H9 (cell line): ENCODE measurements around the gene CAMK1G. TPM values are rescaled to one million over a fixed set of nuclear protein-coding genes. Genes with fewer than 3 reads are reported as not detected.

ENCODE experiments used
- DNase-seq: peaks from one replicate; pipeline ENCODE4 v3.0.0-alpha.2; 2017
- H2AFZ ChIP-seq: one replicate; pipeline ENCODE4 v1.6.1; 2013; ENCODE audit warnings: mild to moderate bottlenecking, low read length, control low read depth, moderate library complexity
- H2AK5ac ChIP-seq: 2 replicates; pipeline ENCODE4 v1.6.1; 2013; ENCODE audit warnings: low read length, control low read depth, mixed read lengths; ENCODE audit not compliant: insufficient read length
- H2BK120ac ChIP-seq: one replicate; pipeline ENCODE4 v1.6.1; 2013; ENCODE audit warnings: low read depth, mild to moderate bottlenecking, low read length, control low read depth, inconsistent platforms; ENCODE audit not compliant: poor library complexity, severe bottlenecking
- H2BK12ac ChIP-seq: 2 replicates; pipeline ENCODE4 v1.6.1; 2013; ENCODE audit warnings: low read length, control low read depth, mixed read lengths, low read depth; ENCODE audit not compliant: insufficient read length
- H2BK15ac ChIP-seq: 2 replicates; pipeline ENCODE4 v1.6.1; 2013; ENCODE audit warnings: low read depth, low read length, control low read depth
- H2BK20ac ChIP-seq: one replicate; pipeline ENCODE4 v1.6.1; 2013; ENCODE audit warnings: low read depth, mild to moderate bottlenecking, low read length, control low read depth, inconsistent platforms; ENCODE audit not compliant: poor library complexity, severe bottlenecking
- H2BK5ac ChIP-seq: 2 replicates; pipeline ENCODE4 v1.6.1; 2013; ENCODE audit warnings: low read length, control low read depth, mixed read lengths; ENCODE audit not compliant: insufficient read length
- H3K14ac ChIP-seq: 2 replicates; pipeline ENCODE4 v1.6.1; 2013; ENCODE audit warnings: low read length, control low read depth; ENCODE audit not compliant: insufficient read depth
- H3K18ac ChIP-seq: 2 replicates; pipeline ENCODE4 v1.6.1; 2013; ENCODE audit warnings: low read depth, mild to moderate bottlenecking, mixed read lengths, low read length, control low read depth; ENCODE audit not compliant: insufficient read length
- H3K23ac ChIP-seq: 2 replicates; pipeline ENCODE4 v1.6.1; 2013; ENCODE audit warnings: low read length, control low read depth, mixed read lengths, low read depth; ENCODE audit not compliant: insufficient read length
- H3K23me2 ChIP-seq: 2 replicates; pipeline ENCODE4 v1.6.1; 2013; ENCODE audit warnings: low read depth, mild to moderate bottlenecking, mixed read lengths, low read length, control low read depth; ENCODE audit not compliant: insufficient read length, poor library complexity, severe bottlenecking
- H3K27ac ChIP-seq: 2 replicates; pipeline ENCODE4 v1.5.1; 2013; ENCODE audit warnings: low read length, control low read depth, mixed read lengths, low read depth; ENCODE audit not compliant: insufficient read length
- H3K27me3 ChIP-seq: 2 replicates; pipeline ENCODE4 v1.6.1; 2013; ENCODE audit warnings: low read length, control low read depth, inconsistent platforms; ENCODE audit not compliant: insufficient read depth
- H3K4ac ChIP-seq: 2 replicates; pipeline ENCODE4 v1.6.1; 2013; ENCODE audit warnings: low read depth, mild to moderate bottlenecking, control low read depth, inconsistent platforms, low read length, moderate library complexity
- H3K4me1 ChIP-seq: 2 replicates; pipeline ENCODE4 v1.6.1; 2013; ENCODE audit warnings: low read length, control low read depth, inconsistent platforms; ENCODE audit not compliant: insufficient read depth
- H3K4me2 ChIP-seq: 2 replicates; pipeline ENCODE4 v1.6.1; 2013; ENCODE audit warnings: low read length, control low read depth, mixed read lengths; ENCODE audit not compliant: insufficient read length, insufficient read depth
- H3K56ac ChIP-seq: 2 replicates; pipeline ENCODE4 v1.6.1; 2013; ENCODE audit warnings: low read depth, mild to moderate bottlenecking, mixed read lengths, low read length, control low read depth; ENCODE audit not compliant: insufficient read length
- H3K79me1 ChIP-seq: 2 replicates; pipeline ENCODE4 v1.6.1; 2013; ENCODE audit warnings: low read depth, mild to moderate bottlenecking, moderate library complexity, low read length, control low read depth, inconsistent platforms; ENCODE audit not compliant: insufficient read depth, poor library complexity, severe bottlenecking
- H3K79me2 ChIP-seq: 2 replicates; pipeline ENCODE4 v1.6.1; 2013; ENCODE audit warnings: low read length, control low read depth, inconsistent platforms; ENCODE audit not compliant: insufficient read depth
- H3K9ac ChIP-seq: 2 replicates; pipeline ENCODE4 v1.6.1; 2013; ENCODE audit warnings: low read length, control low read depth, mixed read lengths; ENCODE audit not compliant: insufficient read length; ENCODE audit errors: extremely low read depth
- H3K9me3 ChIP-seq: one replicate; pipeline ENCODE4 v1.6.1; 2013; ENCODE audit warnings: low read depth, low read length, inconsistent platforms; ENCODE audit not compliant: control insufficient read depth
- H3T11ph ChIP-seq: one replicate; pipeline ENCODE4 v1.6.1; 2013; ENCODE audit warnings: mild to moderate bottlenecking, low read length, control low read depth, inconsistent platforms
- H4K20me1 ChIP-seq: one replicate; pipeline ENCODE4 v1.6.1; 2013; ENCODE audit not compliant: control insufficient read depth, insufficient read length, insufficient read depth
- H4K5ac ChIP-seq: 2 replicates; pipeline ENCODE4 v1.6.1; 2013; ENCODE audit warnings: low read depth, mild to moderate bottlenecking, mixed read lengths, low read length, control low read depth; ENCODE audit not compliant: insufficient read length
- H4K8ac ChIP-seq: replicated peaks from 2 replicates; pipeline ENCODE4 v1.6.1; 2013; ENCODE audit warnings: low read length, control low read depth, mixed read lengths, low read depth; ENCODE audit not compliant: insufficient read length
- H4K91ac ChIP-seq: 2 replicates; pipeline ENCODE4 v1.6.1; 2013; ENCODE audit warnings: low read depth, mild to moderate bottlenecking, moderate library complexity, mixed read lengths, low read length, control low read depth; ENCODE audit not compliant: insufficient read length
- H3K27ac Mint-ChIP-seq, 3 experiments: 2 replicates in 2 of 3; 3 replicates in 1 of 3; pipeline ENCODE4 v1.8.0; 2020 to 2021; ENCODE audit warnings: mixed read lengths in 3 of 3, mild to moderate bottlenecking in 1 of 3, moderate library complexity in 1 of 3
- H3K27me3 Mint-ChIP-seq: 2 replicates; pipeline ENCODE4 v1.8.0; 2021; ENCODE audit warnings: low read depth, mild to moderate bottlenecking, moderate library complexity, mixed read lengths
- H3K36me3 Mint-ChIP-seq, 3 experiments: 2 replicates in 2 of 3; 3 replicates in 1 of 3; pipeline ENCODE4 v1.8.0; 2020 to 2021; ENCODE audit warnings: low read depth in 3 of 3, mixed read lengths in 3 of 3; ENCODE audit not compliant: insufficient read depth in 1 of 3
- H3K4me1 Mint-ChIP-seq, 2 experiments: 2 replicates each; pipeline ENCODE4 v1.8.0; 2020; ENCODE audit warnings: mixed read lengths in 2 of 2
- H3K4me3 Mint-ChIP-seq, 2 experiments: 2 replicates in 1 of 2; 3 replicates in 1 of 2; pipeline ENCODE4 v1.8.0; 2020 to 2021; ENCODE audit warnings: mild to moderate bottlenecking in 2 of 2, mixed read lengths in 2 of 2, moderate library complexity in 1 of 2
- H3K9me3 Mint-ChIP-seq, 2 experiments: 2 replicates in 1 of 2; 3 replicates in 1 of 2; pipeline ENCODE4 v1.8.0; 2020; ENCODE audit warnings: mild to moderate bottlenecking in 2 of 2, mixed read lengths in 2 of 2, moderate library complexity in 1 of 2
- CTCF ChIP-seq: fragments of 200-600 bp; sonication (generic); conservative IDR thresholded peaks from 3 replicates; pipeline ENCODE4 v1.8.0; 2021; ENCODE audit warnings: antibody characterized with exemption, mild to moderate bottlenecking
- WGBS: extraction: QIAGEN DNeasy Blood & Tissue Kit; methylation state at CpG from one replicate; pipeline ENCODE4 v1.1.7; 2013; ENCODE audit warnings: missing lambda C conversion rate, low lambda C conversion rate, mixed read lengths; ENCODE audit not compliant: insufficient read length; ENCODE audit errors: extremely low coverage; 5-methylcytosine and 5-hydroxymethylcytosine counted together
- total RNA-seq: library from RNA; stranded (reverse); gene quantifications from 2 replicates; pipeline ENCODE4 v1.2.1, GENCODE V29; 2021

CAMK1G gene
- total RNA-seq, 1 experiment from 2014 or later = 0.28 TPM

GRCh38 chr1:209560952-209561351 lies 22.6 kb upstream of the CAMK1G start:
- Histone ChIP-seq H3K56ac (no peak overlapping the region), H3K9ac (no peak overlapping the region), H3K79me2 (no peaks in the 10 kb centered on the region), H3K4me2 (no peak overlapping the region), H3K23ac (no peak overlapping the region), H3K4ac (no peak overlapping the region), H4K20me1 (no peaks in the 10 kb centered on the region), H2BK120ac (no peak overlapping the region), H2BK20ac (no peak overlapping the region), H4K8ac (no peak overlapping the region), H3K18ac (no peak overlapping the region), H2AFZ (no peak overlapping the region), H2BK12ac (no peak overlapping the region), H3T11ph (no peak overlapping the region), H3K27ac (no peak overlapping the region), H4K5ac (no peak overlapping the region), H3K27me3 (no peaks in the 10 kb centered on the region), H3K23me2 (no peaks in the 10 kb centered on the region), H4K91ac (no peak overlapping the region), H3K4me1 (0 out of 2 replicates have a peak, but pooled peaks cover 3% of the 10 kb centered on the region), H3K14ac (no peak overlapping the region), H3K79me1 (no peaks in the 10 kb centered on the region), H3K9me3 (no peaks in the 10 kb centered on the region), H2BK5ac (no peak overlapping the region), H2AK5ac (no peak overlapping the region), H2BK15ac (no peak overlapping the region)
- 0 out of 7 replicates have a peak overlapping the region, but pooled peaks of 1 of the 3 experiments have one; percentile 45 for H3K27ac Mint-ChIP-seq
- H3K36me3 Mint-ChIP-seq = no peaks in the 10 kb centered on the region; a peak in 1 of 7 replicates
- H3K4me1 Mint-ChIP-seq = peaks cover 27 to 28% of the 10 kb centered on the region in 2 experiments
- no peak for DNase-seq
- no peak for TF ChIP-seq CTCF
- H3K9me3 Mint-ChIP-seq = no peaks in the 10 kb centered on the region
- no CpG with 5 or more reads among the region's 10 CpGs for WGBS
- H3K4me3 Mint-ChIP-seq = no peak overlapping the region
- peaks cover 16% of the 10 kb centered on the region for H3K27me3 Mint-ChIP-seq
